Upper lobe of left lung (tissue), 6 donors: ENCODE measurements around the gene MESD. TPM values are rescaled to one million over a fixed set of nuclear protein-coding genes. Genes with fewer than 3 reads are reported as not detected.
"Not testable (repeated sequence)": the region's sequence is repeated elsewhere in the genome, so short reads cannot be mapped to it uniquely, and the experiment has no call there.

Experiments used
- ATAC-seq, 2 donors: fragments of 200-7000 bp; cut with Tn5 transposase; one replicate each; pipeline ENCODE4 v1.9.1; 2022; ENCODE audit warnings: mild to moderate bottlenecking in 2 of 2, moderate library complexity in 2 of 2; ENCODE audit not compliant: low FRiP score in 2 of 2
- DNase-seq, 2 donors: peaks; one replicate each; pipeline ENCODE4 v3.0.0-alpha.2; 2019 to 2020
- H3K27ac ChIP-seq, 4 donors: fragments of 200-600 bp; sonication (generic); one replicate each; pipeline ENCODE4 v1.5.1; 2016 to 2019
- H3K27me3 ChIP-seq, 4 donors: fragments of 200-600 bp; sonication (generic); one replicate each; pipeline ENCODE4 v1.5.1; 2017 to 2019
- H3K36me3 ChIP-seq, 4 donors: fragments of 200-600 bp; sonication (generic); one replicate each; pipeline ENCODE4 v1.5.1; 2016 to 2019
- H3K4me1 ChIP-seq, 4 donors: fragments of 200-600 bp; sonication (generic); one replicate each; pipeline ENCODE4 v1.5.1; 2018 to 2019
- H3K4me3 ChIP-seq, 4 donors: fragments of 200-600 bp; sonication (generic); one replicate each; pipeline ENCODE4 v1.5.1; 2017 to 2019; ENCODE audit warnings: mild to moderate bottlenecking in 2 of 4, moderate library complexity in 1 of 4
- H3K9me3 ChIP-seq, 4 donors: fragments of 200-600 bp; sonication (generic); one replicate each; pipeline ENCODE4 v1.5.1; 2018 to 2019
- CTCF ChIP-seq, 6 experiments: fragments of 450-650 bp in 4 of 6; fragments of 200-600 bp in 2 of 6; sonication (generic) in 2 of 6; IDR thresholded peaks; one replicate each; pipeline ENCODE4 v1.5.1; 2016 to 2019; ENCODE audit warnings: antibody characterized with exemption in 6 of 6
- EP300 ChIP-seq, 4 donors: sonication (generic); formaldehyde crosslinking; IDR thresholded peaks; one replicate each; pipeline ENCODE4 v1.5.1; 2017; ENCODE audit warnings: antibody characterized with exemption in 4 of 4, control low read depth in 2 of 4
- POLR2A ChIP-seq, 4 donors: fragments of 450-650 bp; IDR thresholded peaks; one replicate each; pipeline ENCODE4 v1.5.1; 2016 to 2017; ENCODE audit warnings: antibody characterized with exemption in 4 of 4, mild to moderate bottlenecking in 2 of 4
- POLR2AphosphoS5 ChIP-seq, 2 donors: sonication (generic); formaldehyde crosslinking; IDR thresholded peaks; one replicate each; pipeline ENCODE4 v1.5.1; 2017; ENCODE audit warnings: antibody characterized with exemption in 2 of 2
- WGBS, 2 donors: methylation state at CpG; one replicate each; pipeline ENCODE4 v1.1.5; 2017 to 2018; 5-methylcytosine and 5-hydroxymethylcytosine counted together
- total RNA-seq, 6 donors: library from RNA; depleted of rRNA in 4 of 6; stranded (reverse); fragments of >200 nt in 4 of 6; gene quantifications; one replicate each; pipeline versions ENCODE4 v1.1.0 to v1.2.1, GENCODE V29; 2016 to 2021
- donor health status: DM: no; HTN: no; CAD: no; lungs with moderate emphysema.
- donor health status: DM: no; HTN: yes; CAD: no; lungs with severe emphysema.

Gene MESD
- total RNA-seq, 6 donors from 2014 or later: 18.2 to 35.6 (median 23.5) TPM

DNA sequence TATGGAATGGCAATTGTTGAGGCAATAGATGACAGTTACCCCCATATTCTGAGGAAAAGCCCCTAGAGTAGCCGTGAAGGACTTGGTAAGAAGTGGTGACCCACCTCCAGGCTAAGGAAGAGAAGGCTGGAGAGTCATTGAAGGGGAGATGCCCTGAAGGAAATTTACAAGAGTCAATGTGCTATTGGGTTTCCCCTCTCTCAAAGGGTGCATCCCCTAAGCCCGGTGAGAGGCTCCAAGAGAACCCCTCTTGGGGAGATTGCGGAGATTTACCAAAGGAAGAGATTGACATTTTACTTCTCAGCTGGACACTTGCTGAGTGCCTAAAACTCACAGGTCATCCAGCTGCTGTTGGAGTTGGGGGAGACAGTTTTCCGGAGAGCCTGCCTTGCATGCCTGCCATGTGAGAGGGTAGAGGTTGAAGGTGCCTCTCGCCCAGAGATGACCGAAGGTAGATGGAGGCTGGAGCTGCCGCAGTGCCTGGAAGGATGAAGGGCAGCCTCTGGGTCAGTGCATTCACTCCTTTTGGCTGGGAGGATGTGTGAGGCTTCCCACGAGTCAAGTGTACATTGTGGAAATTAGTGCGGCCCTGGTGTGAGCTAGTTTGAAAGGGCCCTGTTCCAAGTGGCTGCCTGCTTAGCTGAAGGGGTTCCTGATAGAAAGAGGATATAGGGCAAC, 30.7 kb downstream of the MESD start:
- DNase-seq (no peak), ATAC-seq (no peak)
- Histone ChIP-seq H3K27ac (no peak overlapping the region), H3K4me1 (peaks cover 0 to 7% (median 0%) of the 10 kb centered on the region in 4 donors), H3K27me3 (no peaks in the 10 kb centered on the region), H3K36me3 (peaks cover 0 to 23% (median 2%) of the 10 kb centered on the region in 4 donors), H3K9me3 (no peaks in the 10 kb centered on the region), H3K4me3 (no peak overlapping the region)
- no peak for TF ChIP-seq CTCF (IDR thresholded peaks at IDR 0.05)
- TF ChIP-seq POLR2A (IDR thresholded peaks at IDR 0.05): no peak
- TF ChIP-seq POLR2AphosphoS5 (IDR thresholded peaks at IDR 0.05): no peak
- no peak for TF ChIP-seq EP300 (IDR thresholded peaks at IDR 0.05)
- 94 to 97% methylated on average over 7 to 9 of the region's 9 CpGs for WGBS, 2 donors

DNA sequence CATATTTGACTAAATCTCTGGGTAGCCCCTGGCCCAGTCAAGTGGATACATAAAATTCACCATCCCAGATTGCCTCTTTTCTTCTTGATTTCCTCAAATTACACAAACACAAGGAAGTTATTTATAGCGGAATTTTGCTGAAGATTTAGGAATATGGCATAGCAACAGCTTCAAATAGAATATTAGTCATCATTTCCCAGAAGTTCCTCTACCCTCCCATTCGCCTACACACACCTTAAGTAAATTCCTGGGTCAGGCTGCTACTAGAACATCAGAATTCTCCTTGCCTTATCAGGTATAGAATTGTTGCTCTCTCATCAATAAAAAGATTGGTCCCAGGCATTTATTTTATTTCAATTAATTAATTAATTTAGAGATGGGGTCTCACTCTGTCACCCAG, 31.6 kb downstream of the MESD start:
- H3K9me3 ChIP-seq: no peaks in the 10 kb centered on the region
- no peak overlapping the region for H3K4me3 ChIP-seq
- no peak for DNase-seq
- H3K27ac ChIP-seq: no peak overlapping the region
- peaks cover 0 to 7% (median 0%) of the 10 kb centered on the region in 4 donors for H3K4me1 ChIP-seq
- 73 to 92% methylated on average over 2 of the region's 2 CpGs for WGBS, 2 donors
- no peak for TF ChIP-seq EP300 (IDR thresholded peaks at IDR 0.05)
- no peak for TF ChIP-seq POLR2A (IDR thresholded peaks at IDR 0.05)
- TF ChIP-seq POLR2AphosphoS5 (IDR thresholded peaks at IDR 0.05): no peak
- no peaks in the 10 kb centered on the region for H3K27me3 ChIP-seq
- peaks cover 0 to 29% (median 4%) of the 10 kb centered on the region in 4 donors for H3K36me3 ChIP-seq
- no peak for ATAC-seq

GRCh38 chr15:80957556-80957955, 32.1 kb downstream of the MESD start:
- no peak for ATAC-seq
- no peak overlapping the region for H3K4me3 ChIP-seq
- WGBS, 2 donors: 89 to 96% methylated on average over 2 of the region's 2 CpGs
- no peaks in the 10 kb centered on the region for H3K9me3 ChIP-seq
- DNase-seq: no peak
- TF ChIP-seq CTCF (IDR thresholded peaks at IDR 0.05) (no peak), POLR2A (IDR thresholded peaks at IDR 0.05) (no peak), EP300 (IDR thresholded peaks at IDR 0.05) (no peak)
- no peaks in the 10 kb centered on the region for H3K27me3 ChIP-seq
- peaks cover 0 to 7% (median 0%) of the 10 kb centered on the region in 4 donors for H3K4me1 ChIP-seq
- H3K36me3 ChIP-seq: peaks cover 0 to 31% (median 5%) of the 10 kb centered on the region in 4 donors
- no peak overlapping the region for H3K27ac ChIP-seq

- DNase-seq, H3K27ac ChIP-seq, H3K27me3 ChIP-seq, H3K4me1 ChIP-seq, H3K9me3 ChIP-seq, H3K4me3 ChIP-seq: not testable (repeated sequence)
- peaks cover 5 to 44% (median 12%) of the 10 kb centered on the region in 4 donors for H3K36me3 ChIP-seq
- ATAC-seq: peak in 1 of 2 donors; percentile 50
- WGBS, 2 donors: 86 to 88% methylated on average over 19 of the region's 19 CpGs
Measured at GRCh38 chr15:80955571-80956452, 33.8 kb downstream of the MESD start.

DNA sequence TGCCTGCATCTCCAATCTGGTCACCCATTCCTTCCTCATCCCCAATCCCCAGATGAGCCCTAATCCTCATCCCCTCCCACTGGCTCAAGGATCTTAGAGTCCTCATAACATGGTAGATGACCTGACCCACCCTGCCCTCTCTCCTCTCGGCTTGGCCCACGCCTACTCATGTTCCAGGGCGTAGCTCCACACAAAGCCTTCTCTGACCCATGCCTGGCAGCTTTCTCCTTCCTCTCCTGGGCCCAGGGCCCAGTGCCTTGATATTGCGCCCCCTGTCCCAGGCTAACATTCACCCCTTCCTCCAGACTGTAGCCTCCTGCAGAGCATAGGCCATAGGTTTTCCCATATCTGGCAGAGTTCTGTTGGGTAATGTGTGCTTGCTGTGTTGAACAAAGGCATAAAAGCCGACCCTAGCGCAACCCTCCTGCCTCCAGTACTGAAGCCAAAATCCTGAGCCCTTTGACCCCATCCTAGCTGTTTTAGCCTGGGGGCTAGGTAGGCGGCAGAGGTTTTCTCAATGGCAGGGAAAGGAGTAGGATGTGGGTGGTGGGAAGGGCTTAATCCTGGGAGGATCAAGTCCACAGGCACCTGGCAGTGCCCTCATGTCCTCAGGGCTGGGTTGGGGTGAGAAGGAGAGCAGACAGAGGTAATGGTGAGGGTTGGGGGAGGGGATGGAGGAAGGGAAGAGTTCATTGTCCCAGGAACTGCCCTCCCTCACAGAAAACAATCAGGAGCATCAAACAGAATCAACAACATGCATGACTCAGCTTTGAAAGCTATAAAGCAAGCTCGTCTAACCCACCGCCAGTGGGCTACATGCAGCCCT, 35.5 kb downstream of the MESD start:
- Histone ChIP-seq H3K9me3 (no peaks in the 10 kb centered on the region), H3K27ac (no peak overlapping the region), H3K27me3 (no peaks in the 10 kb centered on the region), H3K4me1 (peaks cover 0 to 7% (median 0%) of the 10 kb centered on the region in 4 donors), H3K4me3 (no peak overlapping the region), H3K36me3 (peaks cover 6 to 52% (median 26%) of the 10 kb centered on the region in 4 donors)
- TF ChIP-seq CTCF (IDR thresholded peaks at IDR 0.05) (no peak), EP300 (IDR thresholded peaks at IDR 0.05) (no peak), POLR2A (IDR thresholded peaks at IDR 0.05) (no peak), POLR2AphosphoS5 (IDR thresholded peaks at IDR 0.05) (no peak)
- 93 to 98% methylated on average over 9 of the region's 9 CpGs for WGBS, 2 donors
- no peak for ATAC-seq
- no peak for DNase-seq
